BLaER1 (cell line): ENCODE measurements around the gene HTR2C.
"Not testable (repeated sequence)": the region's sequence is repeated elsewhere in the genome, so short reads cannot be mapped to it uniquely, and the experiment has no call there.

ENCODE experiments used
- H3K27ac ChIP-seq: shearing (Covaris generic); formaldehyde crosslinking; 2 replicates; pipeline ENCODE4 v1.8.1; 2022
- H3K27me3 ChIP-seq: shearing (Covaris generic); formaldehyde crosslinking; 2 replicates; pipeline ENCODE4 v1.8.1; 2022
- H3K36me3 ChIP-seq: shearing (Covaris generic); formaldehyde crosslinking; 2 replicates; pipeline ENCODE4 v1.8.1; 2022
- H3K4me1 ChIP-seq: shearing (Covaris generic); formaldehyde crosslinking; 2 replicates; pipeline ENCODE4 v1.8.1; 2022
- H3K4me2 ChIP-seq: shearing (Covaris generic); formaldehyde crosslinking; 2 replicates; pipeline ENCODE4 v1.8.1; 2022
- H3K4me3 ChIP-seq: shearing (Covaris generic); formaldehyde crosslinking; 2 replicates; pipeline ENCODE4 v1.8.1; 2022
- H3K9ac ChIP-seq: shearing (Covaris generic); formaldehyde crosslinking; 2 replicates; pipeline ENCODE4 v1.8.1; 2022
- H3K9me3 ChIP-seq: shearing (Covaris generic); formaldehyde crosslinking; 2 replicates; pipeline ENCODE4 v1.8.1; 2022
- H4K20me1 ChIP-seq: shearing (Covaris generic); formaldehyde crosslinking; 2 replicates; pipeline ENCODE4 v1.8.1; 2022
- Cebpa-rat ChIP-seq: shearing (Covaris generic); IDR thresholded peaks from 2 replicates; pipeline ENCODE4 v1.8.1; 2022

The HTR2C gene

DNA sequence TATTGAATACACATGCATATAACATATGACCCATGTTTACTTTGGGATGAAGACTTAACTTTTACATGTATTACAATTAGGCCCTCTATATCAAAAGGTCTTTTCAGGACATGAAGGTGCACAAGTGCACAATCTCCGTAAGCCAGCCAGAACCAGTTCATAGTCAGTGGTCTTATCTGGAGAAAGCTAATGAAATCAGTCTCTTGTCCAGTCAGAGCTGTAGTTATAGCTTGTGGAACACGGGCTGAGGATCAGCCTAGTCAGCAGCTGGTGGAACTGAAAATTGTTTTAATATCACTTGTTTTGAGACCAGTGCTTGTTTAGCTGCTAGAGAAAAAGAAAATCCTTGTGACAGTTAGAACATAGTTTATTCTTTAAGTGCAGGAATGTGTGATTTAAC is 235.6 kb downstream of the HTR2C start:
- H3K9me3 ChIP-seq, result no peaks in the 10 kb centered on the region
- H3K27ac ChIP-seq, result no peak overlapping the region
- H3K4me3 ChIP-seq, result no peak overlapping the region
- no peak overlapping the region for H3K9ac ChIP-seq
- peaks cover 8% of the 10 kb centered on the region; the same call in 1 of the 2 replicates for H4K20me1 ChIP-seq
- H3K4me2 ChIP-seq, result no peak overlapping the region
- H3K36me3 ChIP-seq, result no peaks in the 10 kb centered on the region
- TF ChIP-seq Cebpa-rat, result no peak
- no peaks in the 10 kb centered on the region for H3K4me1 ChIP-seq
- H3K27me3 ChIP-seq, result peaks cover 63% of the 10 kb centered on the region

DNA sequence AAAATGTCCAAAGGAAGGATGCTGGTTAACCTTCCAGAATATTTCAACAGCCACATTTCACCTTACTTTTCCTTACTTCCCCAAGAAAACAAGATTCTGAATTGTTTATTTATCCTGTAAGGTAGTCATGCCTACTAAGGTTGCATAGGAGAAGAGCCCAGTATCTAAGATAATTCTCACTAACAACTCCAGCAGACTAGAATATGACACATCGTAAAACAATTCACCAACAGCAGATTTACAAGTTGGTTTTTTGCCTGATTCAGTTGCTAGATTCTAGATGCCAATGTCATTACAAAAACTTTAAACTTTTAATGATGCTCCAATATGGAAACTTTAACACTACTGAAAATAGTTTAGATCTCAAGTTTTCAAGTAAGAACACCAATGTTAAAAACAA is 257.2 kb downstream of the HTR2C start:
- Histone ChIP-seq H3K9me3 (no peaks in the 10 kb centered on the region), H3K36me3 (no peaks in the 10 kb centered on the region), H3K4me1 (no peaks in the 10 kb centered on the region), H3K27me3 (peaks cover 59% of the 10 kb centered on the region), H3K4me3 (no peak overlapping the region), H3K27ac (no peak overlapping the region), H3K4me2 (no peak overlapping the region), H4K20me1 (no peaks in the 10 kb centered on the region), H3K9ac (no peak overlapping the region)
- TF ChIP-seq Cebpa-rat, result no peak

DNA sequence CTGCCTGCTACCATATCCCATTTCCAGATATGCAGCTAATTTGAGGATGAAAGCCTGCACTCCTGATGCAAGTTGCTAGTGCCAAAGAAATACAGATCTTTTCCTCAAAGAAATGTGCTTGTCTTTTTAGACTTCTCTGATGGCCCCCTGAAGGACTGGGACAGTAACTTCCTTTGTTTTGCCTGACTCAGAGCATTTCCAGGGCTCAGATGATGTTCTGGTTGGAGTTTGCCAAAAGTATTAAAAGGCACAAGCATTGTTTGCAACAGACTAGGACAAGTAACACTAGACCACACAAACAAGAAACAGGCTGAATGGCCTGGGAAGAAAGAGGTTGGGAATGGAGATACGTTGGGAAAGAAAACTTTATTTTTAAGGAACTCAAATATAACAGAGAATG is 258.3 kb downstream of the HTR2C start:
- Histone ChIP-seq H3K4me2 (no peak overlapping the region), H3K4me3 (no peak overlapping the region), H3K9ac (no peak overlapping the region), H3K9me3 (no peaks in the 10 kb centered on the region), H3K4me1 (no peaks in the 10 kb centered on the region), H3K27me3 (peaks cover 54% of the 10 kb centered on the region), H3K36me3 (no peaks in the 10 kb centered on the region), H4K20me1 (no peaks in the 10 kb centered on the region), H3K27ac (no peak overlapping the region)
- no peak for TF ChIP-seq Cebpa-rat

DNA sequence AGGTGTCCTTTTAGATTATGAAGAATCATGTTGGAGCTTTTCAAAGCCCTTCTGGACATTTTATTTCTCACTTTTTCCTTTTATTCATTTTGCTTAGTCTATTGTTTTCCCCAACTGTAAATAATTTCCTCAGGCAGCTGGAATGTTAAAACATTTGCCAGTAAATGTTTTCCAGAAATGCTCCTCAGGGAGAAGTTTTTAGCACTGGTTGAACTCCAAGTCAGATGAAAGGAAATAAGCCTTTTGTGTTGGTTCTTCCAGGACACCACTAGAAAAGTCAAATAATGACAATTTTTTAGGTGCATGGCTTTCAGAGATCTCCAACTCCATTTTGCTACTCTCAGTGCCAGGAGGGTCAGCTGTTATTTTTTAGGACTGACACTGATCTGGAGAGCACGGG is 305.6 kb downstream of the HTR2C start:
- H3K27ac ChIP-seq, result no peak overlapping the region
- no peaks in the 10 kb centered on the region for H3K4me1 ChIP-seq
- H3K9me3 ChIP-seq, result peaks cover 4% of the 10 kb centered on the region; the same call in 1 of the 2 replicates
- no peak overlapping the region for H3K9ac ChIP-seq
- no peak overlapping the region for H3K4me2 ChIP-seq
- H4K20me1 ChIP-seq, result no peaks in the 10 kb centered on the region
- H3K36me3 ChIP-seq, result no peaks in the 10 kb centered on the region
- no peak for TF ChIP-seq Cebpa-rat
- peaks cover 48% of the 10 kb centered on the region for H3K27me3 ChIP-seq
- H3K4me3 ChIP-seq, result no peak overlapping the region

DNA sequence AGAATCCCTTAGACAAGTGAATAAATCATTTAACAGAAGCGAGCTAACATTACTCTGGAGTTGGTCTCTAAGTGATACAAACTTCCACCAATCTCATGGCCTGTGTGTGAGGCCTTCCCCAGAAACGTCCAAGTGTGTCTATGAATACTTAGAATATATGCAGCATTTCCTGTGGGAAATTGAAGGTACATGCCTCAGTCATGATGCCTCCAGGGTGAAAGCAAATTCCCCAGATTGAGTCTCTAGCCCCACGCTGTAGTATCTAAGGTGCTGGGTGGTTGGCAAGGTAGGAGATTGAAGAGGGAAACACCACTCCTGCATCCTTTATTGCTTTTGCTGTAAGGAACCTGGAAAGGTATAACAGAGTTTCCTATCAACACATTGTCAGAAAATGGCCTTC is 319.7 kb downstream of the HTR2C start:
- no peak overlapping the region for H3K27ac ChIP-seq
- no peak overlapping the region for H3K4me2 ChIP-seq
- no peaks in the 10 kb centered on the region for H3K36me3 ChIP-seq
- H3K9me3 ChIP-seq, result 0 out of 2 replicates have a peak, but pooled peaks cover 6% of the 10 kb centered on the region
- no peaks in the 10 kb centered on the region for H4K20me1 ChIP-seq
- no peak overlapping the region for H3K9ac ChIP-seq
- peaks cover 82% of the 10 kb centered on the region for H3K27me3 ChIP-seq
- TF ChIP-seq Cebpa-rat, result no peak
- H3K4me3 ChIP-seq, result no peak overlapping the region
- H3K4me1 ChIP-seq, result no peaks in the 10 kb centered on the region

DNA sequence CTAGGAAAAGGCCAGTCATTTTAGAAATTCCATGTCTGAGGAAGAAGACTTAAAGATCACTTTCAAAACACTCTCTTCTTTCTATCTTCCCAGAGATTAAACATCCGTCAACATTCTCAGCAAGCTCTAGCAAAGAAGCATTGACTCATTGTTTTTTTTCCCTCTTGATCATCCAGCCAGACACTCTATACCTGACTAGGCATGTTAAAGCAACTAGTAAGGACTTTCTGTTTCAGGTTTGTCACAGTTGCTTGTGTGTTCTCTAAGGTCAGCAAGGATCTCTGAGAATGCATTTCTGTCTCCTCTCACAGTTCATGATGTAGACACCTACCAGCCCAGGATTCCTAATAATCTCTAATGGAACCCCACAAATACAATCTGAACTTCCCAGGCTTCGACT is 321.4 kb downstream of the HTR2C start:
- Histone ChIP-seq H3K4me1 (no peaks in the 10 kb centered on the region), H3K27me3 (peaks cover 81% of the 10 kb centered on the region), H3K36me3 (no peaks in the 10 kb centered on the region), H3K27ac (no peak overlapping the region), H3K9me3 (no peaks in the 10 kb centered on the region), H3K4me3 (no peak overlapping the region), H4K20me1 (no peaks in the 10 kb centered on the region), H3K9ac (no peak overlapping the region), H3K4me2 (no peak overlapping the region)
- no peak for TF ChIP-seq Cebpa-rat

DNA sequence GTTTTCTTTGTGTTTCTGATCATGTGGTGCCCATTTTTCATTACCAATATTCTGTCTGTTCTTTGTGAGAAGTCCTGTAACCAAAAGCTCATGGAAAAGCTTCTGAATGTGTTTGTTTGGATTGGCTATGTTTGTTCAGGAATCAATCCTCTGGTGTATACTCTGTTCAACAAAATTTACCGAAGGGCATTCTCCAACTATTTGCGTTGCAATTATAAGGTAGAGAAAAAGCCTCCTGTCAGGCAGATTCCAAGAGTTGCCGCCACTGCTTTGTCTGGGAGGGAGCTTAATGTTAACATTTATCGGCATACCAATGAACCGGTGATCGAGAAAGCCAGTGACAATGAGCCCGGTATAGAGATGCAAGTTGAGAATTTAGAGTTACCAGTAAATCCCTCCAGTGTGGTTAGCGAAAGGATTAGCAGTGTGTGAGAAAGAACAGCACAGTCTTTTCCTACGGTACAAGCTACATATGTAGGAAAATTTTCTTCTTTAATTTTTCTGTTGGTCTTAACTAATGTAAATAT is 323.2 kb downstream of the HTR2C start:
- Histone ChIP-seq H3K36me3 (no peaks in the 10 kb centered on the region), H3K9ac (no peak overlapping the region), H3K4me3 (no peak overlapping the region), H3K27ac (no peak overlapping the region), H4K20me1 (no peaks in the 10 kb centered on the region), H3K9me3 (no peaks in the 10 kb centered on the region), H3K4me1 (no peaks in the 10 kb centered on the region), H3K4me2 (no peak overlapping the region), H3K27me3 (peaks cover 90% of the 10 kb centered on the region)
- no peak for TF ChIP-seq Cebpa-rat

DNA sequence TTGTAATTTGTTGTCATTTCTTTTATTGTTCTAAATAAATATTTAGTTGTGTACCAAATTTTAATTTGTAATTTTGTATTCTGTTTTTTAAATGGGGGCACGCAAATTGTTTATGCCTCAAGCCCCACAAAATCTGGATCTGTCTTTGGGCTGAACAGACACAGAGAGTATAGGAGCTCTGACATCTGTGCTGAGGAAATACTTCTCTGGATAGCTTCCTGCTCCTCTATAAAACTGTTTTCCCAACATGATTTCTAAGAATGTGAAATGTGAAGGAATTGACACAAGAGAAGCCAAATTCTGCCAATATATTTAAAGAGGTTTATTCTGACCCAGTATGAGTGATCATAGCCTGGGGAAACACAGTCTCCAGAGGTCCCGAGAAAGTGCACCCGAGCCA is 340.5 kb downstream of the HTR2C start:
- H3K27me3 ChIP-seq, result peaks cover 74% of the 10 kb centered on the region
- H4K20me1 ChIP-seq, result peaks cover 6% of the 10 kb centered on the region; the same call in 1 of the 2 replicates
- H3K4me1 ChIP-seq, result no peaks in the 10 kb centered on the region
- H3K27ac ChIP-seq, result no peak overlapping the region
- H3K4me2 ChIP-seq, result no peak overlapping the region
- H3K36me3 ChIP-seq, result no peaks in the 10 kb centered on the region
- no peak for TF ChIP-seq Cebpa-rat
- H3K4me3 ChIP-seq, result no peak overlapping the region
- H3K9ac ChIP-seq, result no peak overlapping the region
- no peaks in the 10 kb centered on the region for H3K9me3 ChIP-seq

DNA sequence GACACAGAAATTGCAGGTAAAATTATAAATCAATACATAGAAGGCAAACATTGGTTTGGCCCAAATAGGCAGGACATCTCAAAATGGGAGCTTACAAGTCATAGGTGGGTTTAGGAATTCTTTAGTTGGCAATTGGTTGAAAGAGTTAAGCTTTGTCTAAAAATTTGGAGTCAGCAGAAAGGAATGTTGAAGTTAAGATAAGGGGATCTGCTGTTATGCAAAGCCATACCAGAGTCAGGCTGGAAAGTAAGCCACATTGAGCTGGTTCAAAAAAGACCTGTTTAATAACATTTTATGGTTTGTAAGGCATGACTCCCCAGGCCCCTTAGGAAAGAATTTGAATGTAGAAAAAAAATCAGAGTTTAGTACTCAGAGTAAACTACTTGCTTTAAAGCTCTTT is 341.0 kb downstream of the HTR2C start:
- TF ChIP-seq Cebpa-rat, result no peak
- H3K27ac ChIP-seq, result no peak overlapping the region
- no peaks in the 10 kb centered on the region for H3K4me1 ChIP-seq
- no peak overlapping the region for H3K9ac ChIP-seq
- H3K36me3 ChIP-seq, result no peaks in the 10 kb centered on the region
- peaks cover 74% of the 10 kb centered on the region for H3K27me3 ChIP-seq
- H4K20me1 ChIP-seq, result peaks cover 6% of the 10 kb centered on the region; the same call in 1 of the 2 replicates
- no peak overlapping the region for H3K4me3 ChIP-seq
- H3K9me3 ChIP-seq, result no peaks in the 10 kb centered on the region
- no peak overlapping the region for H3K4me2 ChIP-seq

DNA sequence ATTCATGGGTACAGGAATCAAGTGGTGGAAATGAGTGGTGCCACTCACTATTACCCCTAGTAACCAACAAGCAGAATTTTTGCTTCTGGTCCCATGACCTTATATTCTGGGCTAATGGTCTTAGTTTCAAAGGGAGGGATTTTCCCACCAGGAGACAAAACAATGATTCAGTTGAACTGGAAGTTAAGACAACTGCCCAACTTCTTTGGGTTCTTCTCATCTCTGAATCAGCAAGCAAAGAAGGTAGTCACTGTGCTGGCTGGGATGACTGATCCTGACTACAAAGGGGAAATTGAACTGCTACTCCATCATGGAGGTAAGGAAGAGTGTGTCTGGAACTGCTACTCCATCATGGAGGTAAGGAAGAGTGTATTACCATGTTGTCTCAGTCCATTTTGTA is 346.3 kb downstream of the HTR2C start:
- Histone ChIP-seq H3K4me1 (no peaks in the 10 kb centered on the region), H3K9me3 (peaks cover 29% of the 10 kb centered on the region), H3K4me3 (no peak overlapping the region), H3K36me3 (no peaks in the 10 kb centered on the region), H3K4me2 (no peak overlapping the region), H4K20me1 (no peaks in the 10 kb centered on the region), H3K27ac (no peak overlapping the region), H3K9ac (no peak overlapping the region), H3K27me3 (peaks cover 68% of the 10 kb centered on the region)
- no peak for TF ChIP-seq Cebpa-rat

DNA sequence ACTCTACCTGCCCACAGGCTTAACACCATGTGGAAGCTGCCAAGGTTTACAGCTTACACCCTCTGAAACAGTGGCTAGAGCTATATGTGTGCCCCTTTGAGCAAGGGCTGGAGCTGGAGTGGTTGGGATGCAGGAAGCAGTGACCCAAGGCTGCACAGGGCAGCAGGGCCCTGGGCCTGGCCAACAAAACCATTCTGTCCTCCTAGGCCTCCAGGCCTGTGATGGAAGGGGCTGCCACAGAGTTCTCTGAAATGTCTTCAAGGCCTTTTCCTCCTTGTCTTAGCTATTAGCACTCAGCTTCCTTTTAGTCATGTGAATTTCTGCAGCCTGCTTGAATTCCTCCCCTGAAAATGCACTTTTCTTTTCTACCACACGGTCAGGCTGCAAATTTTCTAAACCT is 348.7 kb downstream of the HTR2C start:
- Histone ChIP-seq H3K9me3 (peaks cover 29% of the 10 kb centered on the region), H3K36me3 (no peaks in the 10 kb centered on the region), H3K9ac (no peak overlapping the region), H3K4me1 (no peaks in the 10 kb centered on the region), H3K4me3 (no peak overlapping the region), H3K27ac (no peak overlapping the region), H3K4me2 (no peak overlapping the region), H3K27me3 (peaks cover 54% of the 10 kb centered on the region), H4K20me1 (no peaks in the 10 kb centered on the region)
- TF ChIP-seq Cebpa-rat, result no peak

DNA sequence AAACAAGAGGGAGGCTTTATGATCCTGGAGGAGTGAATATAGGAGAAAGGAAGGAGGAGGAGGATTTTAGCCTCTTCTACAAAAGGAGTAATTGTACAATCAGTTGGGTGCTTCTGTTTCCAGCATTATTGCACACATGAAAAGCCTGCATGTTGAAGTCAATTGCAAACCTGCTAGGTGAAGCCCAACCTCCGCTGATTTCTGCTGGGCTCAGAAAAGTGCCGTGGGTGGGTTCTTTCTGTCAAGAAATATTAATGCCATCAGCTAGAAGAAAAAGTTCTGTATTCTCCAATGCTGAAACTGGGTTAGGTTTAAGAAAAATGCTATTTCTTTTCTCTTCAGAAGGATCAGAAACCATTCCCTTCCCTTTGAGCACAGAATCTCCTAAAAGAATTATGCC is 349.4 kb downstream of the HTR2C start:
- not testable (repeated sequence) for H3K4me1 ChIP-seq, H3K4me2 ChIP-seq, H3K4me3 ChIP-seq, H3K27ac ChIP-seq, H3K9ac ChIP-seq, H3K36me3 ChIP-seq, H4K20me1 ChIP-seq
- Histone ChIP-seq H3K27me3 (peaks cover 50% of the 10 kb centered on the region), H3K9me3 (peaks cover 29% of the 10 kb centered on the region)

DNA sequence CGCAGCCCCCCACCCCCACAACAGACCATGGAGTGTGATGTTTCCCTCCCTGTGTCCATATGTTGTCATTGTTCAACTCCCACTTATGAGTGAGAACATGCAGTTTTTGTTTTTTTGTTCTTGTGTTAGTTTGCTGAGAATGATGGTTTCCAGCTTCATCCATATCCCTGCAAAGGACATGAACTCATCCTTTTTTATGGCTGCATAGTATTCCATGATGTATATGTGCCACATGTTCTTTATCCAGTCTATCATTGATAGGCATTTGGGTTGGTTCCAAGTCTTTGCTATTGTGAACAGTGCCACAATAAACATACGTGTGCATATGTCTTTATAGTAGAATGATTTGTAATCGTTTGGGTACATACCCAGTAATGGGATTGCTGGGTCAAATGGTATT is 353.2 kb downstream of the HTR2C start:
- H4K20me1 ChIP-seq, H3K36me3 ChIP-seq, H3K27ac ChIP-seq, H3K4me3 ChIP-seq, H3K9ac ChIP-seq, H3K4me1 ChIP-seq, H3K4me2 ChIP-seq: not testable (repeated sequence)
- Histone ChIP-seq H3K9me3 (peaks cover 21% of the 10 kb centered on the region), H3K27me3 (peaks cover 54% of the 10 kb centered on the region)
